CD4-positive, CD25-positive, alpha-beta regulatory T cell (primary cell): ENCODE results near the gene RAB15. TPM values are rescaled to one million over a fixed set of nuclear protein-coding genes. Genes with fewer than 3 reads are reported as not detected.

Source experiments
- polyA plus RNA-seq, 4 donors: library from polyadenylated mRNA; unstranded; fragments of 300-500 nt; fragmentation: Illumina TruSeq; gene quantifications; one replicate each; pipeline ENCODE4 v1.2.3, GENCODE V29; 2021
- total RNA-seq: library from RNA; stranded (reverse); gene quantifications from one replicate; pipeline ENCODE4 v1.2.3, GENCODE V29; 2022

RAB15 gene
- total and polyA plus RNA-seq, 5 donors from 2014 or later, result 3.0 to 6.5 (median 3.3) TPM

Other genes with a start within 250 kb of the RAB15 start
- gene SPTB, start 92.4 kb downstream of the RAB15 start, total RNA-seq, result 0.91 TPM
- gene SPTB, start 92.4 kb downstream of the RAB15 start, polyA plus RNA-seq, result under 1 TPM in 3 of 4 donors, not detected in 1; 0.11 to 0.24 (median 0.23) TPM
- 95.3 TPM for gene CHURC1, start 57.9 kb downstream of the RAB15 start, total RNA-seq
- 100 to 1,000 TPM; 171 to 228 (median 188) TPM for gene CHURC1, start 57.9 kb downstream of the RAB15 start, polyA plus RNA-seq
- not detected for gene GPX2, start 29.6 kb downstream of the RAB15 start, total RNA-seq
- under 1 TPM in 2 of 4 donors, not detected in 2; 0.54 to 0.94 TPM for gene GPX2, start 29.6 kb downstream of the RAB15 start, polyA plus RNA-seq
- gene FNTB, start 14.6 kb upstream of the RAB15 start, total RNA-seq, result 15.5 TPM
- 1 to 10 TPM; 6.3 to 9.8 (median 7.7) TPM for gene FNTB, start 14.6 kb upstream of the RAB15 start, polyA plus RNA-seq
- 219 TPM for gene MAX, start 130.2 kb upstream of the RAB15 start, total RNA-seq
- 100 to 1,000 TPM; 170 to 212 (median 179) TPM for gene MAX, start 130.2 kb upstream of the RAB15 start, polyA plus RNA-seq